ENCODE measurements around the gene UBXN2A. TPM values are rescaled to one million over a fixed set of nuclear protein-coding genes. Genes with fewer than 3 reads are reported as not detected.

Gene UBXN2A, protein sequence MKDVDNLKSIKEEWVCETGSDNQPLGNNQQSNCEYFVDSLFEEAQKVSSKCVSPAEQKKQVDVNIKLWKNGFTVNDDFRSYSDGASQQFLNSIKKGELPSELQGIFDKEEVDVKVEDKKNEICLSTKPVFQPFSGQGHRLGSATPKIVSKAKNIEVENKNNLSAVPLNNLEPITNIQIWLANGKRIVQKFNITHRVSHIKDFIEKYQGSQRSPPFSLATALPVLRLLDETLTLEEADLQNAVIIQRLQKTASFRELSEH
- total RNA-seq = 13.9 and 16.2 TPM in 2 replicates

DNA sequence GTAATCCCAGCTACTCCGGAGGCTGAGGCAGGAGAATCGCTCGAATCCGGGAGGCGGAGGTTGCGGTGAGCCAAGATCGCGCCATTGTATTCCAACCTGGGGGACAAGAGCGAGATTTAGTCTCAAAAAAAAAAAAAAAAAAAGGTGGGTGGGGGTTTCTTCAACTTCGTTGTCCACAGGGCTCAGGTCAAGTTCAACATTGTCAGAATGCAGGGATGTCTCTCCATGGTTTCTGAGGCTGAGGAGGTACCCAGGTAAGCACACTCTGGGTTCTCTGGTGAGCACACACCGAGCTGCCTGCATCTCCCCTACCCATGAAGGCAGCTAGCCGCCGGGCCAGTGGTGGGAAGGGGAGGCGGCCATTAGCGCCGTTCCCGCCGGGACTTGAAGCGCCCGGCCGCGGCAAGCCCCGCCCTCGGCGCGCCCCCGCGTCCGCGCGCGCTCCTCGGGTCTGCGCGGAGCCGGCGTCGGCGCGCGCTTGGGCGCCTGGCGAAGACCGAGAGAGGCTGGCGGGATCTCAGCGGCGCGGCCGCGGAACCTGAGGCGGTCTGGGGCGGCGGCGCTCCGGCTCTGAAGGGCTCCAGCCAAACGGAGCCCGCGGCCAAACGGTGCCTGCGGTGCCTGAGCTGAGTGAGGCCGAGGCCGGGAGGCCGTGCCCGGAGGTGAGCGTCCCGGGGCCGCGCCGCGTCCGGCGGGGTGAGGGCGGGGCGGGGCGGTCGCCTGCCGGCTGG lies at the start of gene UBXN2A:
TSS of gene UBXN2A (plus strand) at position 477 of the 731 bp plus-strand sequence. CDS start 17,852 bp downstream, outside the sequence.
- TF ChIP-seq, protein P1, sequence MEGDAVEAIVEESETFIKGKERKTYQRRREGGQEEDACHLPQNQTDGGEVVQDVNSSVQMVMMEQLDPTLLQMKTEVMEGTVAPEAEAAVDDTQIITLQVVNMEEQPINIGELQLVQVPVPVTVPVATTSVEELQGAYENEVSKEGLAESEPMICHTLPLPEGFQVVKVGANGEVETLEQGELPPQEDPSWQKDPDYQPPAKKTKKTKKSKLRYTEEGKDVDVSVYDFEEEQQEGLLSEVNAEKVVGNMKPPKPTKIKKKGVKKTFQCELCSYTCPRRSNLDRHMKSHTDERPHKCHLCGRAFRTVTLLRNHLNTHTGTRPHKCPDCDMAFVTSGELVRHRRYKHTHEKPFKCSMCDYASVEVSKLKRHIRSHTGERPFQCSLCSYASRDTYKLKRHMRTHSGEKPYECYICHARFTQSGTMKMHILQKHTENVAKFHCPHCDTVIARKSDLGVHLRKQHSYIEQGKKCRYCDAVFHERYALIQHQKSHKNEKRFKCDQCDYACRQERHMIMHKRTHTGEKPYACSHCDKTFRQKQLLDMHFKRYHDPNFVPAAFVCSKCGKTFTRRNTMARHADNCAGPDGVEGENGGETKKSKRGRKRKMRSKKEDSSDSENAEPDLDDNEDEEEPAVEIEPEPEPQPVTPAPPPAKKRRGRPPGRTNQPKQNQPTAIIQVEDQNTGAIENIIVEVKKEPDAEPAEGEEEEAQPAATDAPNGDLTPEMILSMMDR (IDR thresholded peaks at IDR 0.05; ENCODE audit: insufficient read depth, low read length, poor library complexity, severe bottlenecking) = no peak
- Histone ChIP-seq H3K27me3 (ENCODE audit: control insufficient read depth, insufficient read depth, low read length) (no peaks in the 10 kb centered on the region), H3K4me3 (ENCODE audit: low read depth, low read length) (peak within 1 kb of the TSS; percentile 55), H3K36me3 (ENCODE audit: control insufficient read depth, insufficient read depth, low read length) (no peaks in the 10 kb centered on the region)
- DNase-seq (ENCODE audit: low read depth) = no peak

- Histone ChIP-seq H3K4me3 (ENCODE audit: low read depth, low read length) (no peak overlapping the region), H3K27me3 (ENCODE audit: control insufficient read depth, insufficient read depth, low read length) (no peaks in the 10 kb centered on the region), H3K36me3 (ENCODE audit: control insufficient read depth, insufficient read depth, low read length) (no peaks in the 10 kb centered on the region)
- TF ChIP-seq, protein P1 (IDR thresholded peaks at IDR 0.05; ENCODE audit: insufficient read depth, low read length, poor library complexity, severe bottlenecking) = no peak
- no peak for DNase-seq (ENCODE audit: low read depth)
These were observed 40.1 kb upstream of the UBXN2A start for GRCh38 chr2:23900133-23900532.

GRCh38 chr2:23900541-23901322 lies 39.5 kb upstream of the UBXN2A start:
- Histone ChIP-seq H3K27me3 (ENCODE audit: control insufficient read depth, insufficient read depth, low read length) (no peaks in the 10 kb centered on the region), H3K36me3 (ENCODE audit: control insufficient read depth, insufficient read depth, low read length) (no peaks in the 10 kb centered on the region), H3K4me3 (ENCODE audit: low read depth, low read length) (no peak overlapping the region)
- TF ChIP-seq, protein P1 (IDR thresholded peaks at IDR 0.05; ENCODE audit: insufficient read depth, low read length, poor library complexity, severe bottlenecking) = no peak
- DNase-seq (ENCODE audit: low read depth) = peak; percentile 26

GRCh38 chr2:23901966-23902846 lies 38.1 kb upstream of the UBXN2A start:
- no peak for DNase-seq (ENCODE audit: low read depth)
- H3K4me3 ChIP-seq (ENCODE audit: low read depth, low read length) = no peak overlapping the region

DNA sequence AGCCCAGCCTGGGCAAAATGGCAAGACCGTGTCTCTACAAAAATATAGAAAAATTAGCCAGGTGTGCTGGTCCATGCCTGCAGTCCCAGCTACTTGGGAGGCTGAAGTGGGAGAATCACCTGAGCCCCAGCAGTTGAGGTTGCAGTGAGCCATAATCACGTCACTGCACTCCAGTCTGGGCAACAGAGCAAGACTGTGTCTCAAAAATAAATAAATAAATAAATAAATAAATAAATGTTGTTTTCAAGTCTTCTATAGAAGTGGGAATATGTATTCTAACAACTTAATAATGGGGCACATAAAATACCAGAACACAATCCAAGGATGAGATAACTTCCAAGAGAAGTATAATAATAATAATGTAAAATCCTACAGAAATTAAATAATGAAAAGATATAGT lies 37.2 kb upstream of the UBXN2A start:
- no peak for DNase-seq (ENCODE audit: low read depth)
- H3K27me3 ChIP-seq (ENCODE audit: control insufficient read depth, insufficient read depth, low read length) = no peaks in the 10 kb centered on the region
- H3K36me3 ChIP-seq (ENCODE audit: control insufficient read depth, insufficient read depth, low read length) = no peaks in the 10 kb centered on the region
- H3K4me3 ChIP-seq (ENCODE audit: low read depth, low read length) = no peak overlapping the region
- TF ChIP-seq, protein P1 (IDR thresholded peaks at IDR 0.05; ENCODE audit: insufficient read depth, low read length, poor library complexity, severe bottlenecking) = no peak

More at GRCh38 chr2:23901966-23902846, 38.1 kb upstream of the UBXN2A start:
- TF ChIP-seq, protein P1 (IDR thresholded peaks at IDR 0.05; ENCODE audit: insufficient read depth, low read length, poor library complexity, severe bottlenecking) = no peak
- H3K27me3 ChIP-seq (ENCODE audit: control insufficient read depth, insufficient read depth, low read length) = no peaks in the 10 kb centered on the region
- no peaks in the 10 kb centered on the region for H3K36me3 ChIP-seq (ENCODE audit: control insufficient read depth, insufficient read depth, low read length)
